ENCODE data around the gene PCBP3.
"Not testable (repeated sequence)": the region's sequence is repeated elsewhere in the genome, so short reads cannot be mapped to it uniquely, and the experiment has no call there.

PCBP3 gene

GRCh38 chr21:45939521-45940045 is 296.1 kb downstream of the PCBP3 start:
- DNase-seq = no peak

- DNase-seq = no peak
These were observed 296.6 kb downstream of the PCBP3 start for GRCh38 chr21:45940091-45940490.

- no peak for DNase-seq
These were observed 297.3 kb downstream of the PCBP3 start for GRCh38 chr21:45940621-45941337.

- no peak for DNase-seq
These were observed 297.8 kb downstream of the PCBP3 start for GRCh38 chr21:45941338-45941710.

- no peak for DNase-seq
These were observed 298.4 kb downstream of the PCBP3 start for GRCh38 chr21:45941717-45942546.

GRCh38 chr21:45942755-45943629 is 299.5 kb downstream of the PCBP3 start:
- no peak for DNase-seq

- DNase-seq = no peak
These were observed 300.4 kb downstream of the PCBP3 start for GRCh38 chr21:45943630-45944540.

- no peak for DNase-seq
These were observed 301.1 kb downstream of the PCBP3 start for GRCh38 chr21:45944601-45945000.

- no peak for DNase-seq
These were observed 301.7 kb downstream of the PCBP3 start for GRCh38 chr21:45945066-45945867.

GRCh38 chr21:45945868-45946210 is 302.3 kb downstream of the PCBP3 start:
- DNase-seq = no peak

- DNase-seq = no peak
These were observed 303.8 kb downstream of the PCBP3 start for GRCh38 chr21:45947296-45947695.

GRCh38 chr21:45947716-45948255 is 304.3 kb downstream of the PCBP3 start:
- DNase-seq = no peak

- no peak for DNase-seq
These were observed 305.1 kb downstream of the PCBP3 start for GRCh38 chr21:45948576-45949141.

GRCh38 chr21:45949928-45950739 is 306.6 kb downstream of the PCBP3 start:
- no peak for DNase-seq

GRCh38 chr21:45950740-45951515 is 307.4 kb downstream of the PCBP3 start:
- DNase-seq = peak in 2 of 3 experiments; percentile 62 to 83

- no peak for DNase-seq
These were observed 308.2 kb downstream of the PCBP3 start for GRCh38 chr21:45951676-45952075.

GRCh38 chr21:45952527-45952926 is 309.0 kb downstream of the PCBP3 start:
- DNase-seq = not testable (repeated sequence)

- no peak for DNase-seq
These were observed 309.4 kb downstream of the PCBP3 start for GRCh38 chr21:45952974-45953373.

- no peak for DNase-seq
These were observed 310.7 kb downstream of the PCBP3 start for GRCh38 chr21:45954261-45954660.
